CD4-positive, alpha-beta T cell (primary cell): ENCODE measurements around the gene R3HDM2. TPM values are rescaled to one million over a fixed set of nuclear protein-coding genes. Genes with fewer than 3 reads are reported as not detected.
"Not testable (repeated sequence)": the region's sequence is repeated elsewhere in the genome, so short reads cannot be mapped to it uniquely, and the experiment has no call there.

Experiments
- ATAC-seq: fragments of 200-7000 bp; cut with Tn5 transposase; one replicate; pipeline ENCODE4 v1.10.0; 2022; ENCODE audit warnings: mild to moderate bottlenecking; ENCODE audit not compliant: poor library complexity
- CTCF ChIA-PET: fragments of 350-600 bp; sonication (Branson Sonifier 250); formaldehyde crosslinking; loops from one replicate; lab custom pipeline; 2021; ENCODE audit warnings: antibody characterized with exemption, inconsistent platforms; lab: Charles Lee
- POLR2A ChIA-PET: fragments of 350-600 bp; sonication (Branson Sonifier 250); formaldehyde crosslinking; loops from one replicate; lab custom pipeline; 2021; ENCODE audit warnings: antibody characterized with exemption, inconsistent platforms; lab: Charles Lee
- DNase-seq, 14 experiments: peaks; one replicate each; pipeline ENCODE4 v3.0.0-alpha.2; 2013 to 2020; ENCODE audit warnings: mixed read lengths in 2 of 14
- H3K27ac ChIP-seq, 2 donors: one replicate each; pipeline versions ENCODE4 v1.5.1 to v1.7.0; 2013; ENCODE audit warnings: low read length in 2 of 2, low read depth in 1 of 2, mild to moderate bottlenecking in 1 of 2
- H3K27me3 ChIP-seq, 2 experiments: 1 replicate in 1 of 2; 2 replicates in 1 of 2; pipeline versions ENCODE4 v1.6.1 to v1.7.0; 2013; ENCODE audit warnings: low read length in 2 of 2, control low read depth in 1 of 2, mild to moderate bottlenecking in 1 of 2, moderate library complexity in 1 of 2; ENCODE audit not compliant: insufficient read depth in 2 of 2, control insufficient read depth in 1 of 2
- H3K36me3 ChIP-seq: one replicate; pipeline ENCODE4 v1.6.1; 2013; ENCODE audit warnings: low read length, control low read depth; ENCODE audit not compliant: insufficient read depth
- H3K4me1 ChIP-seq: one replicate; pipeline ENCODE4 v1.6.1; 2013; ENCODE audit warnings: low read length, control low read depth; ENCODE audit not compliant: insufficient read depth
- H3K4me3 ChIP-seq: one replicate; pipeline ENCODE4 v1.5.1; 2013; ENCODE audit warnings: mild to moderate bottlenecking, low read length, moderate library complexity
- H3K9me3 ChIP-seq, 2 experiments: 1 replicate in 1 of 2; 2 replicates in 1 of 2; pipeline versions ENCODE4 v1.6.1 to v1.7.0; 2013; ENCODE audit warnings: low read length in 2 of 2, mild to moderate bottlenecking in 2 of 2, control low read depth in 1 of 2, moderate library complexity in 1 of 2; ENCODE audit not compliant: control insufficient read depth in 1 of 2, insufficient read depth in 1 of 2
- H3K27ac Mint-ChIP-seq: one replicate; pipeline ENCODE4 v1.8.0; 2020; ENCODE audit warnings: mixed read lengths
- H3K27me3 Mint-ChIP-seq: one replicate; pipeline ENCODE4 v1.8.0; 2021; ENCODE audit warnings: mixed read lengths
- H3K36me3 Mint-ChIP-seq: one replicate; pipeline ENCODE4 v1.8.0; 2021; ENCODE audit warnings: low read depth, mixed read lengths
- H3K4me1 Mint-ChIP-seq: one replicate; pipeline ENCODE4 v1.8.0; 2021; ENCODE audit warnings: low read depth, mixed read lengths
- H3K4me3 Mint-ChIP-seq: one replicate; pipeline ENCODE4 v1.8.0; 2020; ENCODE audit warnings: mild to moderate bottlenecking, mixed read lengths
- H3K9me3 Mint-ChIP-seq: one replicate; pipeline ENCODE4 v1.8.0; 2020; ENCODE audit warnings: mixed read lengths
- CTCF ChIP-seq: fragments of 200-600 bp; IDR thresholded peaks from one replicate; pipeline ENCODE4 v1.8.0; 2022; ENCODE audit warnings: antibody characterized with exemption, mild to moderate bottlenecking
- intact Hi-C, 2 experiments: fragments of 100-400 bp; cut with DNase I in 1 of 2; cut with micrococcal nuclease in 1 of 2; formaldehyde crosslinking; loops; one replicate each; pipeline versions ENCODE4 v1.15.1 to v1.9.0; 2023 to 2025; cut with DNase I, micrococcal nuclease
- total RNA-seq, 174 experiments: library from RNA in 2 of 174; stranded (reverse) in 2 of 174; gene quantifications; one replicate each; pipeline ENCODE4 v1.2.3 and lab custom pipeline; 2021 to 2026

The R3HDM2 gene
- total RNA-seq, 2 experiments from 2014 or later, result 106 to 115 TPM

- peaks cover 14% of the 10 kb centered on the region for H3K4me1 Mint-ChIP-seq
- H3K27me3 ChIP-seq, result no peaks in the 10 kb centered on the region
These were observed 90.7 kb downstream of the R3HDM2 start for GRCh38 chr12:57340104-57340503.

GRCh38 chr12:57336299-57336698 is 94.5 kb downstream of the R3HDM2 start:
- POLR2A ChIA-PET, H3K27me3 Mint-ChIP-seq, H3K4me1 Mint-ChIP-seq, ATAC-seq, H3K4me1 ChIP-seq, H3K27ac Mint-ChIP-seq, H3K4me3 Mint-ChIP-seq, H3K27ac ChIP-seq, intact Hi-C loops, CTCF ChIA-PET, DNase-seq, H3K9me3 ChIP-seq, H3K4me3 ChIP-seq, H3K9me3 Mint-ChIP-seq, H3K27me3 ChIP-seq: not testable (repeated sequence)
- peaks cover 16% of the 10 kb centered on the region for H3K36me3 ChIP-seq
- peaks cover 45% of the 10 kb centered on the region for H3K36me3 Mint-ChIP-seq

More at GRCh38 chr12:57340104-57340503, 90.7 kb downstream of the R3HDM2 start:
- TF ChIP-seq CTCF, result no peak
- POLR2A ChIA-PET, result no interaction called here
- no peak overlapping the region for H3K4me3 ChIP-seq
- DNase-seq (peak in 3 of 14 experiments; percentile 6 to 35 (median 29)), ATAC-seq (no peak)
- H3K36me3 ChIP-seq, result peaks cover 15% of the 10 kb centered on the region
- intact Hi-C loops, result no loop called here
- Mint-ChIP-seq H3K9me3 (no peaks in the 10 kb centered on the region), H3K36me3 (peaks cover 60% of the 10 kb centered on the region), H3K27me3 (no peaks in the 10 kb centered on the region), H3K4me3 (no peak overlapping the region), H3K27ac (no peak overlapping the region)
- H3K4me1 ChIP-seq, result no peaks in the 10 kb centered on the region
- H3K27ac ChIP-seq, result no peak overlapping the region
- no peaks in the 10 kb centered on the region for H3K9me3 ChIP-seq
- CTCF ChIA-PET, result no interaction called here

GRCh38 chr12:57334219-57334618 is 96.6 kb downstream of the R3HDM2 start:
- TF ChIP-seq CTCF, result no peak
- H3K27me3 Mint-ChIP-seq, result no peaks in the 10 kb centered on the region
- H3K27ac Mint-ChIP-seq, result no peak overlapping the region
- H3K4me3 ChIP-seq, result no peak overlapping the region
- H3K9me3 Mint-ChIP-seq, result no peaks in the 10 kb centered on the region
- no peaks in the 10 kb centered on the region for H3K9me3 ChIP-seq
- DNase-seq, result no peak
- H3K4me1 Mint-ChIP-seq, result peaks cover 6% of the 10 kb centered on the region
- no peak for ATAC-seq
- ChIA-PET CTCF (no interaction called here), POLR2A (no interaction called here)
- intact Hi-C loops, result loop anchor here in 1 of 2 experiments (2.0 kb wide), 1 partner anchor 25 kb away; no protein-coding TSS in a partner anchor
- no peaks in the 10 kb centered on the region for H3K4me1 ChIP-seq
- H3K4me3 Mint-ChIP-seq, result no peak overlapping the region
- H3K27ac ChIP-seq, result no peak overlapping the region
- no peaks in the 10 kb centered on the region for H3K27me3 ChIP-seq
- peaks cover 52% of the 10 kb centered on the region for H3K36me3 Mint-ChIP-seq
- H3K36me3 ChIP-seq, result peaks cover 21% of the 10 kb centered on the region

GRCh38 chr12:57332646-57333312 is 98.1 kb downstream of the R3HDM2 start:
- Mint-ChIP-seq H3K9me3 (no peaks in the 10 kb centered on the region), H3K36me3 (peaks cover 47% of the 10 kb centered on the region), H3K4me1 (peaks cover 6% of the 10 kb centered on the region), H3K27me3 (no peaks in the 10 kb centered on the region), H3K4me3 (no peak overlapping the region), H3K27ac (no peak overlapping the region)
- ChIA-PET POLR2A (no interaction called here), CTCF (interaction anchor here (0.5 to 0.7 kb wide), 4 partner anchors 58 to 1248 kb away, joined by 3 to 4 read pairs (median 3); no protein-coding TSS in a partner anchor)
- H3K27ac ChIP-seq, result no peak overlapping the region
- TF ChIP-seq CTCF, result no peak
- H3K9me3 ChIP-seq, result no peaks in the 10 kb centered on the region
- no peak overlapping the region for H3K4me3 ChIP-seq
- H3K4me1 ChIP-seq, result no peaks in the 10 kb centered on the region
- intact Hi-C loops, result no loop called here
- ATAC-seq, result no peak
- no peak for DNase-seq
- no peaks in the 10 kb centered on the region for H3K27me3 ChIP-seq
- peaks cover 16% of the 10 kb centered on the region for H3K36me3 ChIP-seq
